ENCODE data around the gene CIROP.

The CIROP gene

GRCh38 chr14:23129759-23130316, 25.0 kb upstream of the CIROP start:
- no peak for DNase-seq (ENCODE audit: low read depth)

DNA sequence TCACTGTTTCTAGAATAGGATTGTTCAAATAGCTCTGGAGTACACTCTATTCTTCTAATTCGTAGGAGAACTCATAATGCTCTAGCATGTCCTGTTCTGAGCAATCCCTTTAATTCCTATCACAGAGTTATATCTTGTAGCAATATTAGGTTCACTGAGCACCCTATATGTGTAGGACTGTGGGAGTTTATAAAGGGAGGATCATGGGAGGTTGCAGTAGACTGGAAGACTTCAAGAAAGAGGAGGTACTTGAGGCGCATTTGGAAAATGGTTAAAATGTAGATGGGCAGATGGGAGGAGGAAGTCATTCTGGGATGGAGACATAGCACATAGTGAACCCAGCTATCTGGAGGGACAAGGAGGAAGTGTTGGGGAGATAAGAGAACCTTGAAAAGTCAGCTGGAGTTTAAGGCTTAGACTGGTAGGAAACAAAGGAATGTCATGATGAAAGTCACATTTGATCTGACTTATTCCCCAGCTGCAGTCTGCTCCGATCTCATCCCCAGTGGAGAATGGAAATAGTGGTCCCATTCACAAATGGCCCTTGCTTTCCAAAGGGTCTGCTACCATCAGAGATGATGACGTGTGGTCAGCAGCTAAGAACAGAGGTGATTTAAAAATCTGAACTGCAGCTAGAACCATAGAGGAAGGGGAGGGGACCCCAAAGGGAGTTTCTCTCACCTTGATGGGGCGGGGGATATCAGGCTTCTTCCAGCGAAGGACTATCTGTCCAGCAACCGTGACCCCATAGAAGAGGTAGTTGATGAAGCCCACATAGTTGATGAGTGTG, 24.4 kb upstream of the CIROP start:
- no peak for DNase-seq (ENCODE audit: low read depth)

DNA sequence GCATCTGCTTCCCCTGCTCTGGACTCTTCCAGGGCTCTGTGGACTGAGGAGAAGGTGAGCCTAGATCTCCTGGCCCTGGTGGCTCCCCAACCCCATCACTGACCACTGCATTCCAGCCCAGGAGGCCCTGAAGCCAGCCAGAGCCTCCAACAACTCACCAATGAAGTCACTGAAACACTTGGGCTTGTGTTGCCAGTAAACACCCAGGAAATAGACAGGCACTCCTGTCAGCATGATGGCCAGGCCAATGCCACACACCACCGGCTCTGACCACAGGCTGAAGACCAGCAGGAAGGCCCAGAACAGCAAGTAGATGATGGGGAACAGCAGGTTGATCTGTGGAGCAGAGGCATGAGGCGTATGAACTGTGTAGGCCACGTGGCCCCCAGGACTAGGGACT, 23.1 kb upstream of the CIROP start:
- no peak for DNase-seq (ENCODE audit: low read depth)

DNA sequence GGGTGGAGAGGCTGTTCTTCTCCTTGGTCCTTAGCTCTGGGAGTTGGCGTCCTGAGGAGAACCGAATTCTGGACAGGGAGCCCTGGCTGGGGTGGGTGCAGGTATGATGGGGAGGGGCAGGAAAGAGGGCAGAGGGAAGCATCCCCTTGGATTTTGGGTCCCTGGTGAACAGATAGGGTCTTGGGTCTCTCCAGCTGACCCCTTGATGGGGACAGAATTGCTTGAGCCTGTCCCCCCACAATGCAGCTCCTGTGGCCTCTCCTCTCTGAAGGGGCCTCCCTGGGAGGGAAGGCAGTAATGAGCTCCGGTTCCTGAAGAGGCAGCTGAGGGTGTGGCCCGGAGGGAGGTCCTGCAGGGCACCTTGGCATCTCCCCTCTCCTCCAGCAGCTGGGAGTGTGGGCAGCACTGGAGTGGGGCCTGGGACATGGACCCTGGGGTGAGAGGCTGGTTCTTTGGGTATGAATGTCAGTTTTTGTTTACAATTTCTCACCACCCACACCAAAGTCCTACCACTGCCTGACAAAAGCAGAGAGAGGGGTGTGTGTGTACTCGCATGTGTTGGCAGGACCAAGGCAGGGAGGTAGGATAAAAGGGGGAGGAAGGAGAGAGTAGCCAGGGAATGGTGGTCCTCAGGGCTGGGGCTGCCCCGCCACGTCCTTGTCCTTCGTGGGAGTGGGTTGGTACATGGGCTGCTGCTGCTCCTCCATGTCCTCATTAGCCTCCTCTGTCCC, 21.9 kb upstream of the CIROP start:
- DNase-seq (ENCODE audit: low read depth), result no peak

GRCh38 chr14:23125933-23126524, 21.2 kb upstream of the CIROP start:
- DNase-seq (ENCODE audit: low read depth), result no peak

DNA sequence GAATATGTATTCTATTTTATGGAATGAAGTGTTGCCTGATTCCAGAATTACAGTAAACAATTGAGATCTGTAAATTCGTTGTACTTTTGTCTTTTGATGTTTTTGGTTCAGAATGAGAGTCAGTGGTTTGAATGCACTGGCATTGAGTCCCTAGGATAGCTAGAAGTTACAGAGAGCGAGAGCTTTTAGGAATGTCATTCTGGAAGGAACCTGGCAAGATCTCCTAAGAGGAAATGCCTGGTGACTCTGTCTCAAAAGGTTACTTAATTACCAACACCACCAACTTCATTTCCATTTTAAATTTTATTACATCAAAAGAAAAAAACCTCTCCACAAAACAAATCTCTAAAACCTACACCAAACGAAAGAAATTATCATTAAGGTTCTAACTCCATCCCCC, 20.2 kb upstream of the CIROP start:
- DNase-seq (ENCODE audit: low read depth), result no peak

DNA sequence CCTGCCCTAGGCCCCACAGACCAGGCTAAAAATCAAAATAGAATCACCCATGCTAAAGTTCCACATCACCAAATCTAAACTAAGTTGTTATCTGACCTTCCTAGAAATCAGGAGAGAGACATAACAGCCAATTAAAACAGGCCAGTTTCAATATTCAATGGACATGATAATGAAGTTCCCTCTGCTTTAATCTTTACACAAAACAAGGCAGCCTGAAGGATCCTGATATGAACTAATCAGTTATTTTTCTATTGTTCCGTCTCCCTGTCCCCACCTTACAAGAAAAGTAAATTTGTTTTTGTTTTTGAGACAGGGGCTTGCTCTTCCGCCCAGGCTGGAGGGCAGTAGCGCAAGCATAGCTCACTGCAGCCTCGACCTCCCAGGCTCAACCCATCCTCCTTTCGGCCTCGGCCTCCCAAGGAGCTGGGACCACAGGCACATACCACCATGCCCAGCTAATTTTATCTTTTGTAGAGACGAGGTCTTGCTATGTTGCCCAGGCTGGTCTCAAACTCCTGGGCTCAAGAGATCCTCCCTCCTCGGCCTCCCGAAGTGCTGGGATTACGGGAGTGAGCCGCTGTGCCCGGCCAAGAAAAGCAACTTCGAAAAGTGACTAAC, 19.7 kb upstream of the CIROP start:
- DNase-seq (ENCODE audit: low read depth), result no peak

DNA sequence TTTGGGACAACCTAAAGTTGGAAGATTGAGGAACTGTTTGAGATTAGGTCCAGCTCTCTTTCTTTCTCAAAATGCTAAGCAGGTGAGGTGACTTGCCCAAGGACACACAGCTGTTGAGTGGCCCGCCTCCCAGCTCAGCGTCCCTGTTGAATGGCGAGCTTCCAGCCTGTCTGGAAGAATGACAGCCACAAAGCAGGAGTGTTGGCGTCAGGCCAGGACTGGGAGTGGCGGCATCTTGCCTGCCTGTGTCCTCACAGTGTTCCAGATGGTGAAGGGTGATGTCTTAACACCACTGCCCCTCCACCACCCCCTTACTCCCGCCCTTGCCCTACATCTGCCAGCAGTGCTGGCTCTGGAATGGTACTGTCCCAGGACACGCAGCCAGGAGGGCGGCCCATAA, 18.6 kb upstream of the CIROP start:
- peak; percentile 56 for DNase-seq (ENCODE audit: low read depth)

DNA sequence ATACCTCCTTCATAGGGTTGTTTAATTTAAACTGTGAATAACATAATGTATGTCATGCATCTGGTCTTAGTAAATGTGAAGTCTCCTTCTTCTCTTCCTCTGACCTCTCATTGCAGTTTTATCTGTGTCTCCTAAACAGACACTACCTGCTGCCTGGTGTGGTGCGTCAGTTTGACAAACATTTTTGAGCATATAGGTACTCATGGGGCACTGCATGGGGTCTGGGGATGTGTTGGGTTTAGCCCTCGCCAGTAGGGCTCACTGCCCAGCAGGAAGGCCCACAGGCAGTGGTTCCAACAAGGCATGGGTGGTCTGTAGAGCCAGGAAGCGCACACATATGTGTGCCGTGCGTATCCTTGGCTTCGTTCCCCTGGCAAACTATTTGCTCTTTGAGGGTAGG, 17.3 kb upstream of the CIROP start:
- no peak for DNase-seq (ENCODE audit: low read depth)

DNA sequence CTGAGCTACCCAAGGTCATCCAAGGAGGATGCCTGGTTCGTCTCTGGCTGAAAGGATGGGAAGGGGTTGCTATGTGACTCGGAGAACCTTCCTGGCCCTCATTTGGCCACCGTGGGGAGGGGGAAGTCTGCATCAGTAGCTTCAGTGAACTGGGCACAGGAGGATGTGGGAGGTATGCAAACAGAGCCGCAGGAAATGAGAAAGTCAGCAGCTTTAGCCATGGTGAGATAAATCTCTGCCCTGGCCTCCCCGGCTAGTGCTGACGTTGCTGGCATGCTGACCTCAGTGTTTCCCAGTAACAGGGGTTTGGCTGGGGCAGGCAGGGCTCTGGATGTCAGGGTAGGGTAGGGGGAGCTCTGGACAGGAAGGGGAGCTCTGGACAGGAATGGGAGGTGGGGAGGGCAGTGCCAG, 16.6 kb upstream of the CIROP start:
- DNase-seq (ENCODE audit: low read depth), result peak; percentile 25

DNA sequence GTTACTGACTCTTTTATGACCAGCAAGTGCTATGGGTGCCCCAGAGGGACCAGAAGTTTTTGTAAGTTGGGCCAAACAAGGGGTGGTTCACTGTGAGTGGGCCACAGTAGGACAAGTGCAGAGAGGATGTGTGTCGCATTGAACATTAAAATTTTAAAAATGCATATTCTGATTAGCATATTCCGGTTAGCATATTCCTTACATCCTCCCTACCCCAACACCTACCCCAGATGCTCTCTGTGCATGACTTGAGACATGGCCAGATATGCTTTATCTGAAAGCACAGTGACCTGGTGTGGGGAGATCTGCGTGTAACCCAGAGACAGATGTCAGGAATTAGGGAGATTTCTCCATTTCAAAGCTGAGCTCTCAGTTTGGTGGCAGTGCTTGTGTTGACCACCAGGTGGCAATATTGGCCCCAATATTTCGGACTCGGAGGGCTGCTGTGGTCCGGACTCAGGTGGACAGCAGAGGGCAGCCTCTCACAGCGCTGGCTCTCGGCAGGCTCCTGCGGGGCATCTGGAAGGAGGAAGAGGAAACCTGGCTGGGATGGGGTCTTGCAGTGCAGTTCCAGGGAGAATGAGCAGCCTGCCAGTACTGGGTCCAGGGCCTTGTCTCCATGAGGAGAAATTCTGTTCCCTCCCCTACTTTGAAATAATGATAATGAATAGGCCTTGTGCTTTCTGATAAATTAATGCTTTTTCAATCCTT, 15.9 kb upstream of the CIROP start:
- peak; percentile 73 for DNase-seq (ENCODE audit: low read depth)

- no peak for DNase-seq (ENCODE audit: low read depth)
These were observed 14.9 kb upstream of the CIROP start for GRCh38 chr14:23119363-23120327.

DNA sequence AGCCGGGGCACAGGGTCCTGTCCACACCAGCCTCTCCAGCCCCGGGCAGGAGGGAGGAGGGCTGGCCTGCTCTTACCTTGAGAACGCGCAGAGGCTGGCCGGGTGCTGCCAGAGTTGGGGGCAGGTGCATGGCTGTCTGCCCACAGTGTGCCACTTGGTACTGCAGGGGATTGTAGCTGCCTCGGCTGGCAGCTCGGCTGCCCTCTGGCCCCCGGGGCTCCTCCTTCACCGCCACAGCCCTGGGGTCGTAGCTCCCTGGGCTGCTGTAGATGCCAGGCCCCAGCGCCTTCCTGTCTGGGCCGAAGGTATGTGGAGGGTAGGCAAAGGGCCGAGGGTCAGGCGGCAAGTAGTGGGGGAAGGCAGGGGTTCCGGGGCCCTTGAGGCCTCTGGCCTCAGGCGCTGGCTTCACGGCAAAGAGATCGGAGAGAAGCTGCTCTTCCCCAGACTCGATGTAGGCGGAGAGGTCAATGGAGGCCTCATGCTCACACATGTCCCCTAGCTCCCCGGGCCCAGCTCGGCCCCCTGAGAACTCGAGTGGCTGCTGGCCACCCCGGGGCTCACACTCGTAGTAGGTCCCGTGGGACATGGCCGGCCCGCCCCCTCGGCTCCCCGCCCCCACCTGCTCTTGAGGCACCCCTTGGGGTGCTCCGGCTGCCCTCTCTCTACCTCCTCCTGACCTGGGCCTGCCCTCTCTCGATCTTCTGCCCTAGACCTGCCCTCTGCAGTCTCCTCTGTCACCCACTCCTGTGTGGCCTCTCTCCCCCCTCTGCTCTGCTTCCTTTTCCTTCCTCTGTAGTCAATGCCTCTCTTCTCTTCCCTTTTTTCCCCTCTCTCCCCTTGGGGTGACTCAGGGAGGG, 13.9 kb upstream of the CIROP start, which contains the start of gene CEBPE:
TSS of gene CEBPE (minus strand) at position 750 of the 857 bp plus-strand sequence. CDS start at position 586, 164 bp downstream.
- DNase-seq (ENCODE audit: low read depth), result no peak

- no peak for DNase-seq (ENCODE audit: low read depth)
These were observed 12.7 kb upstream of the CIROP start for GRCh38 chr14:23117371-23118020.

DNA sequence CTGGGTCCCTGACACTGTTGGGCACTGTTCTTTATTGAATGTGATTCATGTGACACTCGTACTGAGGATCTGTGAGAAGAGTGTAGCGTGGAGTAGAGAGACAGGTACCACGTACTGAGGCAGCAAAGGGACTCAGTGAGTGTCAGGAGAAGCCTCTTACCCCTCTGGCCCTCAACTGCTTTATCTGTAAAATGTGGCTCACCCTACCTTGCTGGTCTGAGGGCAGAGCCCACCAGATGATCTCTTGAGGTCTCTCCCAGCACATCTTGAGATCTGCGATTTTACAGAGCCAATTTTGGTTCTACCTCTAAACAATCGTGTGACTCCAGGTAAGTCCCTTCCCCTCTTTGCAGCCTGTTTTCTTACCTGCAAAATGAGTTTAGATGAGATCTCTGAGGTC, 11.1 kb upstream of the CIROP start:
- no peak for DNase-seq (ENCODE audit: low read depth)

DNA sequence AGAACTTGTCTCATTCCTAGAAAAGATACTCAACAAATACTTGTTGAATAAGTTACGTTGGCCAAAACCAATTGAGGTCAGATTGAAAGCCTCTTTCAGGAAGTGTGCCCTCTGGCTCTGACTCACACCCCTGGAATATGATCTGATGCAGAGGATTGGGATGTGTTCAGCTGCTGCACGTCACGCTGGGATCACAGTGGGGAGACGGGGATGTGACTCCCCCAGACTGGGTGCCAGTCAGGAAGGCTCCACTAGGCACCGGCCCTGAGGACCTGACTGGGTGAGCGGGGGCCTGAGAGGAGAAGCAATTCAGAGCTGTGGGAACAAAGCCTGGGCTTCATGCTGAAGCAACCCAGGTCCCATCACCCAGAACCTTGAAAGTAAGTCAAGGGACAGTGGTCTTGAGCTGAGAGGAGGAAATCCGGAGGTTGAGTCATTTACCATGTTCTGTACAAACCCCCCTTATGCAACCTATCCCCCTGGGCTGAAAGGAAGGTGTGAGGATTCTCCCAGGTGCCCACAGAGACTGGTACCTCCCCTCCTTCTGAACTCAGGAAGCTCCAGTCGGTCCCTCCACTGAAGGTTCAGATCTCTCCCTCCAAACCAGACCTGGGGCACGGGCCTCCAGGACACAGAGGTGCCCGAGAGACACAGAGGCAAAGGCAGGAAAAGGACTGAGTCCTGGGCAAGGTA, 10.4 kb upstream of the CIROP start:
- DNase-seq (ENCODE audit: low read depth), result peak; percentile 90

GRCh38 chr14:23114669-23115038, 9.9 kb upstream of the CIROP start:
- no peak for DNase-seq (ENCODE audit: low read depth)

GRCh38 chr14:23114120-23114458, 9.3 kb upstream of the CIROP start:
- DNase-seq (ENCODE audit: low read depth), result no peak

All from fibroblast of gingiva (primary cell).